Measurements from ENCODE around the gene BMS1.
"Not testable (repeated sequence)": the region's sequence is repeated elsewhere in the genome, so short reads cannot be mapped to it uniquely, and the experiment has no call there.

BMS1 gene, protein sequence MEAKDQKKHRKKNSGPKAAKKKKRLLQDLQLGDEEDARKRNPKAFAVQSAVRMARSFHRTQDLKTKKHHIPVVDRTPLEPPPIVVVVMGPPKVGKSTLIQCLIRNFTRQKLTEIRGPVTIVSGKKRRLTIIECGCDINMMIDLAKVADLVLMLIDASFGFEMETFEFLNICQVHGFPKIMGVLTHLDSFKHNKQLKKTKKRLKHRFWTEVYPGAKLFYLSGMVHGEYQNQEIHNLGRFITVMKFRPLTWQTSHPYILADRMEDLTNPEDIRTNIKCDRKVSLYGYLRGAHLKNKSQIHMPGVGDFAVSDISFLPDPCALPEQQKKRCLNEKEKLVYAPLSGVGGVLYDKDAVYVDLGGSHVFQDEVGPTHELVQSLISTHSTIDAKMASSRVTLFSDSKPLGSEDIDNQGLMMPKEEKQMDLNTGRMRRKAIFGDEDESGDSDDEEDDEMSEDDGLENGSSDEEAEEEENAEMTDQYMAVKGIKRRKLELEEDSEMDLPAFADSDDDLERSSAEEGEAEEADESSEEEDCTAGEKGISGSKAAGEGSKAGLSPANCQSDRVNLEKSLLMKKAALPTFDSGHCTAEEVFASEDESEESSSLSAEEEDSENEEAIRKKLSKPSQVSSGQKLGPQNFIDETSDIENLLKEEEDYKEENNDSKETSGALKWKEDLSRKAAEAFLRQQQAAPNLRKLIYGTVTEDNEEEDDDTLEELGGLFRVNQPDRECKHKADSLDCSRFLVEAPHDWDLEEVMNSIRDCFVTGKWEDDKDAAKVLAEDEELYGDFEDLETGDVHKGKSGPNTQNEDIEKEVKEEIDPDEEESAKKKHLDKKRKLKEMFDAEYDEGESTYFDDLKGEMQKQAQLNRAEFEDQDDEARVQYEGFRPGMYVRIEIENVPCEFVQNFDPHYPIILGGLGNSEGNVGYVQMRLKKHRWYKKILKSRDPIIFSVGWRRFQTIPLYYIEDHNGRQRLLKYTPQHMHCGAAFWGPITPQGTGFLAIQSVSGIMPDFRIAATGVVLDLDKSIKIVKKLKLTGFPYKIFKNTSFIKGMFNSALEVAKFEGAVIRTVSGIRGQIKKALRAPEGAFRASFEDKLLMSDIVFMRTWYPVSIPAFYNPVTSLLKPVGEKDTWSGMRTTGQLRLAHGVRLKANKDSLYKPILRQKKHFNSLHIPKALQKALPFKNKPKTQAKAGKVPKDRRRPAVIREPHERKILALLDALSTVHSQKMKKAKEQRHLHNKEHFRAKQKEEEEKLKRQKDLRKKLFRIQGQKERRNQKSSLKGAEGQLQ

DNA sequence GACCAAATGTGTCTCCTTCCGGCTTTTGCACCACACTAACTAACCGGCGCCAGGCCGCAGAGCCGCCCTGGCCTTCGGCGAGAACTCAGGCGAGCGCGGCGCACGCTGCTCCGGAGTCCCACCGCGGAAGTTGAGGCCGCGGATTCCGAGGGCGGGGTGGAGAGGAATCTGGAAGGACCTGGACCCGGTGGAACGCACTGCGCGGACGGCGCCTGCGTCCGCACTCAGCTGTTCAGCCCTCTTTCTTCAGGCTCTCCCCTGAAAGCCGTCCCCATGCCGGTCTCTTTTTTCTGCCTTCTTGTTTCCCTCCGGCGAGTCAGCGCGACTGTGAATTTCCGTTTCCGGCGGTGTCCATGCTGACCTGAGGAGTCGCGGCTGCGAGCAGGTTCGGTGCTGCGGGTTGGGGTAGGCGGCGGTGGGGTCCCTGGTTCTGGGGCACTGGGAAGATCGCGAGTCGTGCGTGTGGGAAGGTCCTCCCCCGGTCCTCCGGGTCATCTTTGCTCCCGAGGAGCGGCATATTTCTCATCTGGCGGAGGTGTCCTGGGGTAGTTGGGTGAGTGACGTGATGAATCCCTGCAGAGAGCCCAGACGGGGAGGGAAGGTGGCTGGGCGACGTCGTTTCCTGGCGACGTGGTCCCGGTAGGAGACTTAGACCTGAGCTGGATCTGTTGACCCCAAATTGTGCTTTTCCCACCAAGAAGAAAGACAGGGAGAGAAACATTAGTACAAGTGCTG, at the start of gene BMS1:
TSS of gene BMS1 (plus strand) at position 350 of the 735 bp plus-strand sequence. CDS start 1,600 bp downstream, outside the sequence.
- peak; percentile 88 for DNase-seq (ENCODE audit: low spot score)

DNA sequence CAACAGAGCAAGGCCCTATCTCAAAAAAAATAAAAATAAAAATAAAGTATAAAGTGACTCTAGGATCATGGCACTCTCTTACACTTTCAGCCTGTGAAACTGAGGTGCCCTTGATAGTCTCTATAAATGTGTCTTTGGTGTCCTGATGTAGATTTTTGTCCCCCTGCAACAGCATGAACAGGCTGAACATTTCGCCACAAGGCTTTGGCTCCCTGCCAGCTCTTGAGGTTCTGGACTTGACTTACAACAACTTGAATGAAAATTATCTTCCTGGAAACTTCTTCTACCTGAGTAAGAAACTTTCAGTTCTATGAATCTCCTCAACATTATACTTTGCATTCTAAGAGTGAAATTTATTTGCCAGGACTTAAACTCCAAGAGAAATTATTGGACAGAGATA, 48.1 kb upstream of the BMS1 start:
- no peak for DNase-seq (ENCODE audit: low spot score)

DNA sequence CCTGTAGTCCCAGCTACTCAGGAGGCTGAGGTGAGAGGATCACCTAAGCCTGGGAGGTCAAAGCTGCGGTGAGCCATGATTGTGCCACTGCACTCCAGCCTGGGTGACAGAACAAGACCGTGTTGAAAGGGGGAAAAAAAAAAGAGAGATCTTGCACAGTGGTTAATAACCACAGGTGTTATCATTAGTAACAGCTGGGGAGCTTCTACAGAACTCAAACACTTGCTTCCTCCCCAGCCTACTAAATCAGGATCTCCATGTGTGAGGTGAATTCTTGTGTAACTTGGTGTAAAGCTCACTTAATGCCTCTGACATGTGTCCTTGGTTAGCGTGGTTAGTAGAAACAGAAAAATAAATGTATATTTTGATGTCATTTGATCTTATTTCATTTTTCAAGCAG, 43.9 kb upstream of the BMS1 start:
- DNase-seq (ENCODE audit: low spot score): no peak

DNA sequence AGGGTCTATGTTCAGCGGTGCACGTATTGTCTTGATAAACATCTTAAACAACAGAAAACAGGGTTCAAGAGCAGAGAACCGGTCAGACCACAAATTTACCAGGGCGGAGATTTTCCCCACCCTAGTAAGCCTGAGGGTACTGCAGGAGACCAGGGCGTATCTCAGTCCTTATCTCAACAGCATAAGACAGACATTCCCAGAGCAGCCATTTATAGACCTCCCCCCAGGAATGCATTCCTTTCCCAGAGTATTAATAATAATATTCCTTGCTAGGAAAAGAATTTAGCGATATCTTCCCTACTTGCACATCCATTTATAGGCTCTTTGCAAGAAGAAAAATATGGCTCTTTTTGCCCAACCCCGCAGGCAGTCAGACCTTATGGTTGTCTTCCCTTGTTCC, 41.1 kb upstream of the BMS1 start:
- DNase-seq (ENCODE audit: low spot score): not testable (repeated sequence)

DNA sequence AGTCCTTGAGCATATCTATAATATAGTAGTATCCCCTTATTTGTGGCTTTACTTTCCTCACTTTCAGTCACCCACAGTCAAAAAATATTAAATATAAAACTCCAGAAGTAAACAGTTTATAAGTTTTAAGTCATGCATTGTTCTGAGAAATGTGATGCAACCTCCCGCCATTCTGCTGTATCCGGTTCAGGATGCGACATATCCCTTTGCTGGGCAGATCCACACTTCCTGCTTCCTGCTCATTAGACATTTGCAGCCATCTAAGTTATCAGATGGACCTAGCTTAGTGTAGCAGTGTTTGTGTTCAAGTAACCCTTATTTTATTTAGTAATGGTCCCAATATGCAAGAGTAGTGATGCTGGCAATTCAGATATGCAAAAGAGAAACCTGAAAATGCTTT, 38.9 kb upstream of the BMS1 start:
- DNase-seq (ENCODE audit: low spot score): no peak

DNA sequence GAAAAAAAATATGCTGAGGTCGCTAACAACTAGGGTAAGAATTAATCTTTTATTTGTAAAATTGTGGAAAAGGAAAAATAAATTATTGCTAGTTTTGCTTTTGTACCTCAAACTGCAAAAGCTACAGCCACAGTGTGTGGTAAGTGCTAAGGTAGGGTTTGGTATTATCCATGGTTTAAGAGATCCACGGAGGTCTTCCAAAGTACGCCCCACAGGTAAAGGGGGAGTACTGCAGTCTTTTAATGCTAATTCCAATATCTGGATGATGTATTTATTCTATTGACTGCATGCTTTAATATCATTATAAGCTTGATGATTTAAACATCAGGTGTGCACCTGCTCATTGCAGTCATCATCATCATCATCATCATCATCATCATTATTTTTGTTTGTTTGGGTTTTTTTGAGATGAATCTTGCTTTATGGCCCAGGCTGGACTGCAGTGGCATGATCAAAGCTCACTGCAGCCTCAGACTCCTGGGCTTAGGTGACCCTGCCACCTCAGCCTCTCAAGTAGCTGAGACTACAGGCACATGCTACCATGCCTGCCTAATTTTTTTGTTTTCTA, 38.4 kb upstream of the BMS1 start:
- no peak for DNase-seq (ENCODE audit: low spot score)

DNA sequence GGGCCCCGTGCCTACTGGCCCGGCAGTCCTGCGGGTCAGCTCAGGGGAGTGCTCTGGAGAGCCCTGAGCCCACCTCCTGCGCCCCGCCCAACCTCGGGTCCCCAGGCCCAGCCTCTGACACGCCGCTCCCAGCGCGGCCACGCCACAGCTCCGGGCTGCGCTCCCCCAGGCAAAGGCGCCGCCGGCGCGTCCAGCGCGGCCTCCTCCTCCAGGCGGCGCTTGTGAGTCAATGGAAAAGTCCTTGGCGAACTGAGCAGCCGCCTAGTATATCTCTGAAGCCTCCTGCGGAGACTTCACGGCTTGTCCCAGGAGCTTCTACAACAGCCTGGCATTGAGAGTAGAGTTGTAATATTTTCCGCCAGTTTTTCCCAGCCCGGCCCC, 29.5 kb upstream of the BMS1 start:
- DNase-seq (ENCODE audit: low spot score): peak; percentile 86

DNA sequence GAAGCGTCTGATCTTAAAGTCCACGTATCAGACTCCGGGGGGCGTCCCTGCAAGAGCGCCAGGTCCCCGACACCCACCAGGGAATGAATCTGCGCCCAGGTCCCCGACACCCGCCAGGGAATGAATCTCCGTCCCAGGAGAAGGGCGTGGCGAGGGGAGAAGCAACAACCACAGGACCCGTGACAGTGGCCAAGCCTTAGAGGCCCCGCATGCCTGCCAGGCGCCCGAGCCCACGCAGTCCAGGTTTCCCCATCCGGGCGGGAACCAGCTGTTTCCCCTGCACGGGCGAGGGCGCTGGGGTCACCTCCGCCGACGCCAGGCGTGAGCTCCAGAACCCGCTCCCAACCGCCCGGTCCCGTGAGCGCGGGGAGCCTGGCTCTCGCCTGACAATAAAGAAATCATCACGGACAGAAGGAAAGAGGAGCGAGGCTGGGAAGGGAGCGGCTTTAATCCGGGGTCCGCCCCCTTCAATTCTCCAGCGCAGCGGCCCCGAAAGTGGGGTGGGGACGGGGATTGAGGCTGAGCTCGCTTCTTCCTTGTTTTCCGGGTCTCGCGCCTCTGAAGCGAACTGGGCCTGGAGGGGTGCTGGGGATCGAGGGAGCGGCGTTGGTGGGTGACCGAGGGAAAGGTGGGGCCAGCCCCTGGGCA, 29.0 kb upstream of the BMS1 start:
- peak; percentile 58 for DNase-seq (ENCODE audit: low spot score)

DNA sequence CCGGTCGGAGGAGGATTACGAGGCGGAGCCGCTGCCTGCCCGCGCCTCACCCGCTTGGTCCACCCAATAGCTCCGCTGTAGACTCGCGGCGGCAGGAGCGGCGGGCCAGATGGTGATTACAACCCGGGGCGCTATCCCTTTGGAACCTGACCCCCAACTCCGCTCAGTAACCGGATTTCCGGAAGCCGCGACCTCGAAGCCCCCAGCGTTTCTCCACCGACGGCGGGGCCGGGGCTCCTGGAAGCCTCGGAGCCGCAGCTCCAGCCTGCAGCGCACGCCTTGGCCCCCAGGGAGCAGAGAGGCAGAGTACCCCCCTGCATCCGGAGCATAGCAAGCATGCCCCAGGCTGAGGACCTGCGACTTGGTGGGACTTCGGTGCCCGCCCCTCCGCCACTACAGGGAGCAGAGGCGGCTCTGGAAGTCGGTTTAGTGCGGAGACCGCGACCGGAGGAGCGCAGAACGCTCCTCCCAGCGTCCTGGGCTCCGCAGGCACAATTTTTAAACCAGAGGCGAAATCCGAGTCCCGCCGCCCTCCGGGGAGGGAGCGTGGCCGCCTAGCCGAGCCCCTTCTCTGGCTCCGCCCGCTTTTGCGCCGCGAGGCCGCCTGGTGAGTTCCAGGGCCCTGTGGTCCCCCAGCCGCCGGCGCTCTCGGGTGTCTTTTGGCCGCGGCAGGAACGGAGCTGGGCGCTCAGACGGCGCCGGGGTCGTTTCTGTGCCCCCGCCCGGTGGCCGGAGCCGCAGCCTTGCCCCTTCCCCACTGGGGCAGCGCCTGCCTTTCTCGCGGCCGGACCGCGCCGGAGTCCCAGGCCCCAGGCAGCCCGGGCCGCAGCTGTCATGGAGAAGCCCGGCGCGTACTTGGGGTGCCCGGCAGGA, 28.2 kb upstream of the BMS1 start:
- peak; percentile 74 for DNase-seq (ENCODE audit: low spot score)

DNA sequence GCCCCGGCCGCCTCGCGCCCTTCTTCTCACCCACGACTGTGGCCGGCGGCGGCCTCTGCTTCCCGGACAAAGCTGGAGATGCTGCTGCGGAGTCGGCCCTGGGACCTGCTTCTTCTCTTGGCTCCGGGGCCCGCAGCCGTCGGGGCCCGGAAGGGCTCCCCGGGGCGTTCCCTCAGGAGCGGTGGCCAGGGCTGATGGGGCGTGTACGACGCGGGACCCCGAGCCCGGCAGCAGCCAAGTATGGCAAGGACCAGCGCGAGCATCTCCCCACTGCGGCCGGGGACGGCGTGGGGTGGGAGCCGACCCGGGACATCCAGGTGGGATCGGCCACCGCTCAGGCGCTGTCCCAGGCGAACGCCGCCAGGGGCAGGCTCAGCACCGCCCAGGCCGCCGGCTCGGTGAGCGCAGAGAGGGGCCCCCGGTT, 27.6 kb upstream of the BMS1 start:
- DNase-seq (ENCODE audit: low spot score): peak; percentile 57

DNA sequence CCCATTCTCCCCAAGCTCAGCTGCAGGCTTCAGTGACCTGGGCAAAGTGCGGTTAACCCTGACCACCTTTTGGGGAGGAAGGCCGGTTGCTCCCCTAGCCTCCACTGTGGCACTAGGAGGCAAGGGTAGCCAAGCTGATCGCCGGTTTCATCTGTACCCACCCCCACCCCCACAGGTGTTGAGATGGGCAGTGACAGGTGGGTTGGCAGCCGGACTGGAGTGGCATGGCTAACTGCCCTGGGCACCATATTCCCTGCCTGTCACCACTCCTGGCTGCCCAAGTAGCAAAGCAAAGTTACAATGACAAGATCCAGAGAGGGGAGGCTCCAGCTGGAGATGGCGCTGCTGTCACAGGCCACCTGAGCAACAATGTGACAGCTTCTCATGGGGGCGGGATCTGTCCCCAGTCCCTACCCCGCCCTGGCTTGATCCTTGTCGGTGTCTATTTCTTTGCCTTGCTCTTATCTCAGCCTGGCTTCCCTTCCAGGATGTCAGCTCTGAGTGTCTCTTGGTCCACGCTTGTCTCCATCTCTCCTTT, 27.0 kb upstream of the BMS1 start:
- no peak for DNase-seq (ENCODE audit: low spot score)

DNA sequence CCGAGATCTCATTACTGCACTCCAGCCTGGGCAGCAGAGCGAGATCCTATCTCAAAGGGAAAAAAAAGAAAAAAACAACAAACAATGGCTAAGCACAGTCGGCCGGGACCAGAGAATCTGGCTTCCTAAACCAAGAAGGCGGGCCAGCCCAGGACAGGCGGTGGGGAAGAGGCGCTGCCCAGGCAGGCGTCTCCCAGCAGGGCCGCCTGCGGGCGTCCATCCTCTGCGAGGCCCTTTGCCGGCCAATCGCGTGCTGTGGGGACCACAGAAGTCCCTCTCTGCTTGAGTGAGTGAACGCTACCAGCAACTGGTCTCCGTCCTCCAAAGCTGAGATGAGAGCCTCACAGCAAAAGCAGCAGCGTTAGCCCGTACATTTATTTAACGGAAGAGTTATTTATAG, 14.7 kb upstream of the BMS1 start:
- DNase-seq (ENCODE audit: low spot score): no peak

DNA sequence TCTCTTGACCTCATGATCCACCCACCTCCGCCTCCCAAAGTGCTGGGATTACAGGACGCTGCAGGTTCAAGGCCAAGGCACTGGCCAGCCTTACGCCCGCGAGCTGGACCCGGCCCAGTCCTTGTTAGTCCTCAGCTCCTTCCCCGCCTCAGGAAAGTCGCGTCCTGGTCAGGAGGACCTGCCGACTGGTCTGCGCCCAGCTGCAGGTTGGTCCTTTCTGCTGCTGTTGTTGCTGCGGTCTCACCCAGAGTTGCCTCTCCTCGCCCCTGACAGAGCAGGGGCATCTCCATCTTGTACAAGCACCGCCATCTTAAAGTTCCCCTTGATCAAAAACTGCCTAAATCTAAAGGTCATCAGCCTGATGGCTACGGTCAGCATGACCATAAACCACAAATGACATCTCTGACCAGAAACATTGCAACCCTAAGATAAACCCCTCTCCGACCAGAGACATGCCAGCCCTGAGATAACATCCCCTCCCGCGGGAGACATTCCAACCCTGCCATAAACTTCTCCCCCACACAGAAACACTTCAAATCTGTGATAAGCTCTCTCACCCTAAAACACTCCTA, 13.9 kb upstream of the BMS1 start:
- no peak for DNase-seq (ENCODE audit: low spot score)

DNA sequence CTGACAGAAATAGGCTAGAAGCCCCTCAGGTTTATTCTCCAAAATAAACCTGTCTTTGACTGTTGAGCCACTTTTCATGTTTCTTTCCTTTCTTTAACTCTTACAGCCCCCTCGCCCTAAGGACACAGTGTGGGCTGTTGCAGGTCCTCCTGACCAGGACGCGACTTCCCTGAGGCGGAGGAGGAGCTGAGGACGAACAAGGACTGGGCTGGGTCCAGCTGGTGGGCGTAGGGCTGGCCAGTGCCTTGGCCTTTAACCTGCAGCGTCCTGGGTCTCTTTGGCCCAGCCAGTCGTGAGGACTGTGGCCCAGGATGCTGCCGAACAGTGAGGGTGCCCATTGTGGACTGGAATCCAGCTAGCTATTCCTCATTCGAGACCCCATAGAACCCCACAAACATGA, 13.4 kb upstream of the BMS1 start:
- DNase-seq (ENCODE audit: low spot score): no peak

DNA sequence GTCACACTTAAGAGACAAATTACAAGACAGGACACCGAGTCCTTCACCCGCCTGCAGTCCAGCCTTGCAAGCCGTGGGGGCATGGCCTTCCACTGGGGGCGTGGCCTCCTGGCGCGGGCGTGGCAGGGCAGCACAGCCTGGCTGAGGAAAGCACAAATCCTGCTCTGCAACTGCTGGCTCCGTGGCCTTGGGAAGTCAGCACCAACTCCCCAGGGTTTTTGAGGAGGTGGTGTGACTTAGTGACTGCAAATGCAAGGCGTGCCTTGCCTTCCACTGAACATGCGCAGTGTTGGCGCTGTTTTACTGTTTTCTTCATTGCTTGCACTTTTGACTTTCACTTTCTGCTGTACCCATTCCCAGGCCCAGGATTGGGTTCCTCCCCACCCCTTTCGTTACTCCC, 12.9 kb upstream of the BMS1 start:
- DNase-seq (ENCODE audit: low spot score): no peak

DNA sequence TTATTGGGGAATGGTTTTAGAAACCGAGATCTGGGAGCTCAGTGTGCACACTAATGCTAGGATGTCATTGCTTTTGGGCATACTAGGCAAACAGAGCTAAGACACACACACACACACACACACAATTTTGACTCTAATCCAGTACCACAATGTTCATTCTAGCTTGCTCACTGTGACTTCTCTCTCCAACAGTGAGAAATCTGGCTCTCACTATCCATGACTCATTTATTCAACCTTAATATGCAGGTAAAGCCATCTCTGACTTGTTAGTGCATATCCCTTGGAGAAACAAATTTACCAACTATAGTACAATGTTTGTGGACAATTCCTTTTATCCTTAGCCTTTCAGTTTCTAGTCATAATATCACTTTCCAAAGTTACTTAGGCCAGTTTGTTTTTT, 5.9 kb upstream of the BMS1 start:
- DNase-seq (ENCODE audit: low spot score): no peak

DNA sequence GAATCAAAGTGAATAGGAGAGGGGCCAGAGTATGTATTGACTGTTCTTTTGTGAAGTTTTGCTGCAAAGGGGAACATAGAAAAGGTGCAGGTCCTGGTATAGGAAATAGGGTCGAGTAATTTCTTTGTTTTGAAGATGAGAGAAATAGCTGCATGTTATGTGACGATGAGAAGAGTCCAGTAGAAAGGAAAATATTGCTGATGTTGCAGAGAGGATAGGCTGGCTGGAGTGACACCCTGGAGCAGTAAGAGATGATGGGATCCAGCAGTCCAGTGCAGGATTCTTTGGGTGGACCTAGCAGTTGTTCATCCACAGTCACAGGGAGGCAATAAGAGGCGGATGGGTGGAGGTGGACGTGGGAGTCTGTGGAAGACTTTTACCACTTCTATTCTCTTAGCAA, 2.1 kb upstream of the BMS1 start:
- DNase-seq (ENCODE audit: low spot score): no peak

DNA sequence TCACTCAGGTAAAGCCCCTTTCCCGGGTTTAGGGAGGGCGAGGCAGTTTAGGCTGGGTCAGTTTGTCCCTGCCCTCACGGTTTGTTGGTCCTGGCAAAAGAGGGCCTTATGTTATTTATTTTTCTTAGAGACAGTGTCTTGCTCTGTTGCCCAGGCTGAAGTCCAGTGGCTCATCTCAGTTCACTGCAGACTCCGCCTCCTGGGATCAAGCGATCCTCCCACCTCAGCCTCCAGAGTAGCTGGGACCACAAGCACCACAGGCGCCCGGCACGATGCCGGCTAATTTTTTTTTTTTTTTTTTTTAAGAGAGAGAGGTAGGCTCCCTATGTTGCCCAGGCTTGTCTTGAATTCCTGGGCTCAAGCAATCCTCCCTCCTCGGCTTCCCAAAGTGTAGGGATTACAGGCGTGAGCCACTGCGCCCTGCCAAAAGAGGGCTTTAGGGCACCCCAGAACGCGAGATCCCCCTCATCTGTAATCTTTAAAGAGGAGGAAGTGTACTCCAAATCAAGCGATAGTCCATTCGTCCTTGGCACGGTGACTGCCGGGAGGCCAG, 626 bp upstream of the BMS1 start:
- no peak for DNase-seq (ENCODE audit: low spot score)

DNA sequence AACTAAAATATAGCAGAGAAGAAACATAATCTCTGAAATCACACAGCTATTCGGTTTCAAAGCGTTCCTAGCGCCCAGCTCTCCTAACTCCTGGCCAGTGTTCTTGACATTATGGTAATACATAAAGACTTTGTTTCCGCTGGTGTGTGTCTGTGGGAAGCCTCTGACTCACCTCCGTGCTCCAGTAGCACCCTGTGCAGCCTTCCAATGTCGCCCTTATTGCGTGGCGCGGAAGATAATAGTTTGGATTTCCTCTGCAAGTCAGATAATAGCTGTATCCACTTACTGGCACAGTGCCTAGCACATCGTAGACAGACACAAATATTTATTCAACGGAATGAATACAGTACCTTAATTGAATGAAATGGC, 570 bp downstream of the BMS1 start:
- no peak for DNase-seq (ENCODE audit: low spot score)
